CD4-positive, alpha-beta T cell (primary cell): ENCODE data around the gene IL1RAPL2. TPM values are rescaled to one million over a fixed set of nuclear protein-coding genes. Genes with fewer than 3 reads are reported as not detected.

ENCODE experiments used
- ATAC-seq: fragments of 200-7000 bp; cut with Tn5 transposase; one replicate; pipeline ENCODE4 v1.10.0; 2022; ENCODE audit warnings: mild to moderate bottlenecking; ENCODE audit not compliant: poor library complexity
- CTCF ChIA-PET: fragments of 350-600 bp; sonication (Branson Sonifier 250); formaldehyde crosslinking; loops from one replicate; lab custom pipeline; 2021; ENCODE audit warnings: antibody characterized with exemption, inconsistent platforms; lab: Charles Lee
- POLR2A ChIA-PET: fragments of 350-600 bp; sonication (Branson Sonifier 250); formaldehyde crosslinking; loops from one replicate; lab custom pipeline; 2021; ENCODE audit warnings: antibody characterized with exemption, inconsistent platforms; lab: Charles Lee
- DNase-seq, 14 experiments: peaks; one replicate each; pipeline ENCODE4 v3.0.0-alpha.2; 2013 to 2020; ENCODE audit warnings: mixed read lengths in 2 of 14
- H3K27ac ChIP-seq, 2 donors: one replicate each; pipeline versions ENCODE4 v1.5.1 to v1.7.0; 2013; ENCODE audit warnings: low read length in 2 of 2, low read depth in 1 of 2, mild to moderate bottlenecking in 1 of 2
- H3K27me3 ChIP-seq, 2 experiments: 1 replicate in 1 of 2; 2 replicates in 1 of 2; pipeline versions ENCODE4 v1.6.1 to v1.7.0; 2013; ENCODE audit warnings: low read length in 2 of 2, control low read depth in 1 of 2, mild to moderate bottlenecking in 1 of 2, moderate library complexity in 1 of 2; ENCODE audit not compliant: insufficient read depth in 2 of 2, control insufficient read depth in 1 of 2
- H3K36me3 ChIP-seq: one replicate; pipeline ENCODE4 v1.6.1; 2013; ENCODE audit warnings: low read length, control low read depth; ENCODE audit not compliant: insufficient read depth
- H3K4me1 ChIP-seq: one replicate; pipeline ENCODE4 v1.6.1; 2013; ENCODE audit warnings: low read length, control low read depth; ENCODE audit not compliant: insufficient read depth
- H3K4me3 ChIP-seq: one replicate; pipeline ENCODE4 v1.5.1; 2013; ENCODE audit warnings: mild to moderate bottlenecking, low read length, moderate library complexity
- H3K9me3 ChIP-seq, 2 experiments: 1 replicate in 1 of 2; 2 replicates in 1 of 2; pipeline versions ENCODE4 v1.6.1 to v1.7.0; 2013; ENCODE audit warnings: low read length in 2 of 2, mild to moderate bottlenecking in 2 of 2, control low read depth in 1 of 2, moderate library complexity in 1 of 2; ENCODE audit not compliant: control insufficient read depth in 1 of 2, insufficient read depth in 1 of 2
- H3K27ac Mint-ChIP-seq: one replicate; pipeline ENCODE4 v1.8.0; 2020; ENCODE audit warnings: mixed read lengths
- H3K27me3 Mint-ChIP-seq: one replicate; pipeline ENCODE4 v1.8.0; 2021; ENCODE audit warnings: mixed read lengths
- H3K36me3 Mint-ChIP-seq: one replicate; pipeline ENCODE4 v1.8.0; 2021; ENCODE audit warnings: low read depth, mixed read lengths
- H3K4me1 Mint-ChIP-seq: one replicate; pipeline ENCODE4 v1.8.0; 2021; ENCODE audit warnings: low read depth, mixed read lengths
- H3K4me3 Mint-ChIP-seq: one replicate; pipeline ENCODE4 v1.8.0; 2020; ENCODE audit warnings: mild to moderate bottlenecking, mixed read lengths
- H3K9me3 Mint-ChIP-seq: one replicate; pipeline ENCODE4 v1.8.0; 2020; ENCODE audit warnings: mixed read lengths
- intact Hi-C, 2 experiments: fragments of 100-400 bp; cut with DNase I in 1 of 2; cut with micrococcal nuclease in 1 of 2; formaldehyde crosslinking; loops; one replicate each; pipeline versions ENCODE4 v1.15.1 to v1.9.0; 2023 to 2025; cut with DNase I, micrococcal nuclease
- total RNA-seq, 174 experiments: library from RNA in 2 of 174; stranded (reverse) in 2 of 174; gene quantifications; one replicate each; pipeline ENCODE4 v1.2.3 and lab custom pipeline; 2021 to 2026
- TF ChIP-seq, protein P1 (sequence below): fragments of 200-600 bp; IDR thresholded peaks from one replicate; pipeline ENCODE4 v1.8.0; 2022; ENCODE audit warnings: antibody characterized with exemption, mild to moderate bottlenecking

The IL1RAPL2 gene
- total RNA-seq, 2 experiments from 2014 or later: not detected

GRCh38 chrX:105744291-105744690, 1178.3 kb downstream of the IL1RAPL2 start:
- Mint-ChIP-seq H3K9me3 (peaks cover 4% of the 10 kb centered on the region), H3K4me3 (no peak overlapping the region), H3K27me3 (no peaks in the 10 kb centered on the region), H3K27ac (no peak overlapping the region), H3K36me3 (no peaks in the 10 kb centered on the region), H3K4me1 (no peaks in the 10 kb centered on the region)
- intact Hi-C loops: no loop called here
- no peak for ATAC-seq
- no peaks in the 10 kb centered on the region for H3K36me3 ChIP-seq
- H3K9me3 ChIP-seq: no peaks in the 10 kb centered on the region
- POLR2A ChIA-PET: no interaction called here
- TF ChIP-seq, protein P1, sequence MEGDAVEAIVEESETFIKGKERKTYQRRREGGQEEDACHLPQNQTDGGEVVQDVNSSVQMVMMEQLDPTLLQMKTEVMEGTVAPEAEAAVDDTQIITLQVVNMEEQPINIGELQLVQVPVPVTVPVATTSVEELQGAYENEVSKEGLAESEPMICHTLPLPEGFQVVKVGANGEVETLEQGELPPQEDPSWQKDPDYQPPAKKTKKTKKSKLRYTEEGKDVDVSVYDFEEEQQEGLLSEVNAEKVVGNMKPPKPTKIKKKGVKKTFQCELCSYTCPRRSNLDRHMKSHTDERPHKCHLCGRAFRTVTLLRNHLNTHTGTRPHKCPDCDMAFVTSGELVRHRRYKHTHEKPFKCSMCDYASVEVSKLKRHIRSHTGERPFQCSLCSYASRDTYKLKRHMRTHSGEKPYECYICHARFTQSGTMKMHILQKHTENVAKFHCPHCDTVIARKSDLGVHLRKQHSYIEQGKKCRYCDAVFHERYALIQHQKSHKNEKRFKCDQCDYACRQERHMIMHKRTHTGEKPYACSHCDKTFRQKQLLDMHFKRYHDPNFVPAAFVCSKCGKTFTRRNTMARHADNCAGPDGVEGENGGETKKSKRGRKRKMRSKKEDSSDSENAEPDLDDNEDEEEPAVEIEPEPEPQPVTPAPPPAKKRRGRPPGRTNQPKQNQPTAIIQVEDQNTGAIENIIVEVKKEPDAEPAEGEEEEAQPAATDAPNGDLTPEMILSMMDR: no peak
- no peak overlapping the region for H3K27ac ChIP-seq
- no peaks in the 10 kb centered on the region for H3K4me1 ChIP-seq
- DNase-seq: no peak
- no peaks in the 10 kb centered on the region for H3K27me3 ChIP-seq
- no peak overlapping the region for H3K4me3 ChIP-seq
- CTCF ChIA-PET: no interaction called here

DNA sequence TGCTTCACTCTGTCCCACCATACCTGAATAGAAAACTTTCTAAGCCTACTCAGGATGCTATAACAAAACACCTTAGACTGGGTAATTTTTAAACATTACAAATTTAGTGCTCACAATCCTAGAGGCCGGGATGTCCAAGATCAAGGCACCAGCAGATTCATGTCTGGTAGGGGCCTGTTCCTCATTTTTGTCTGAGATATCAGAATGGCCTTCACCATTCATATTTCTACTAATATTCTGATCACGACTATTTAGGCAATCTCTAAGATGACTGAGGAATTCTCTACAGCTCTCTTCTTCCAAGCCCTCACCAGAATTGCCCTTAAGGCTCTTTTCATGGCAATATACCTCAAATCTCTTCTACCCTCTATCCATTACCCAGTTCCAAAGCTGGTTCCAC, 1178.9 kb downstream of the IL1RAPL2 start:
- intact Hi-C loops: no loop called here
- Mint-ChIP-seq H3K36me3 (no peaks in the 10 kb centered on the region), H3K4me1 (no peaks in the 10 kb centered on the region), H3K9me3 (peaks cover 4% of the 10 kb centered on the region), H3K27ac (no peak overlapping the region), H3K27me3 (no peaks in the 10 kb centered on the region), H3K4me3 (no peak overlapping the region)
- no peak for ATAC-seq
- no peak overlapping the region for H3K4me3 ChIP-seq
- H3K27me3 ChIP-seq: no peaks in the 10 kb centered on the region
- DNase-seq: no peak
- CTCF ChIA-PET: no interaction called here
- POLR2A ChIA-PET: no interaction called here
- no peak overlapping the region for H3K27ac ChIP-seq
- TF ChIP-seq, protein P1: no peak
- no peaks in the 10 kb centered on the region for H3K36me3 ChIP-seq
- no peaks in the 10 kb centered on the region for H3K9me3 ChIP-seq
- H3K4me1 ChIP-seq: no peaks in the 10 kb centered on the region

DNA sequence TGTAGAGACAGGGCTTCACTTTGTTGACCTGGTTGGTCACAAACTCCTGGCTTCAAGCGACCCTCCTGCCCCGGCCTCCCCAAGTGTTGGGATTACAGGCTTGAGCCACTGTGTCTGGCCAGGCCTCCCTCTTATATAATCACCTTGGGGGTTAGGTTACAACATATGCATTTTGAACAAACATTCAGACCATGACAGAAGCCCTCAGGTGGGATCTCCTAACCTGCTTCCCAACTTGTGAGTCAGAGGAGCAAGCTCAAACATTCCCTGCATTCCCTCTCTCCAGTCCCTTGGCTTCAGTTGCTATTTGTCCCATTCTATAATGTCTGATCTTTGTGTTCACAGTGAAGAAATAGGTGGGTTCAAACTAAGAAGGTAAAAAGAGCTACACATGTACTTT, 1179.9 kb downstream of the IL1RAPL2 start:
- no peaks in the 10 kb centered on the region for H3K27me3 Mint-ChIP-seq
- H3K36me3 Mint-ChIP-seq: no peaks in the 10 kb centered on the region
- peaks cover 4% of the 10 kb centered on the region for H3K9me3 Mint-ChIP-seq
- intact Hi-C loops: no loop called here
- TF ChIP-seq, protein P1: no peak
- H3K4me3 Mint-ChIP-seq: no peak overlapping the region
- H3K27ac Mint-ChIP-seq: no peak overlapping the region
- no peak for DNase-seq
- ATAC-seq: no peak
- no peaks in the 10 kb centered on the region for H3K4me1 ChIP-seq
- H3K4me1 Mint-ChIP-seq: no peaks in the 10 kb centered on the region
- H3K4me3 ChIP-seq: no peak overlapping the region
- ChIA-PET CTCF (no interaction called here), POLR2A (no interaction called here)
- no peaks in the 10 kb centered on the region for H3K9me3 ChIP-seq
- H3K27ac ChIP-seq: no peak overlapping the region
- no peaks in the 10 kb centered on the region for H3K27me3 ChIP-seq
- H3K36me3 ChIP-seq: no peaks in the 10 kb centered on the region
